ENCODE measurements around the gene GGT7.

- TF ChIP-seq POLR2A (conservative IDR thresholded peaks at IDR 0.05) (no peak), POLR2AphosphoS5 (IDR thresholded peaks at IDR 0.05; ENCODE audit: control insufficient read depth, insufficient read depth, low read depth, low read length) (no peak), NBN (IDR thresholded peaks at IDR 0.05; ENCODE audit: low read depth) (no peak), IRF1 (CRISPR knock-in tag; IDR thresholded peaks at IDR 0.05; ENCODE audit: borderline replicate concordance) (no peak), ZC3H4 (CRISPR knock-in tag; IDR thresholded peaks at IDR 0.05; ENCODE audit: borderline replicate concordance) (no peak), NR3C1 (CRISPR knock-in tag; IDR thresholded peaks at IDR 0.05) (no peak), DIDO1 (tag; IDR thresholded peaks at IDR 0.05; ENCODE audit: low read depth) (no peak)
These were observed 55.6 kb downstream of the GGT7 start for GRCh38 chr20:34817072-34817471.
